K562 (cell line): ENCODE measurements around the gene CACNB2. TPM values are rescaled to one million over a fixed set of nuclear protein-coding genes. Genes with fewer than 3 reads are reported as not detected.

Experiments used
- ATAC-seq: fragments of 200-7000 bp; cut with Tn5 transposase; 3 replicates; pipeline ENCODE4 v1.9.1; 2020; ENCODE audit warnings: moderate library complexity
- BruUV-seq: library from RNA; stranded (reverse); fragments of 400-500 nt; replicated peaks from 2 replicates; lab custom pipeline; 2021; lab: Mats Ljungman, UMichigan
- CTCF ChIA-PET: fragments of 300-600 bp; formaldehyde crosslinking; extraction: SDS; loops from one replicate; lab custom pipeline; 2021; ENCODE audit warnings: low intra/inter-chr PET ratio; lab: Yijun Ruan, JAX
- POLR2A ChIA-PET: fragments of 300-600, 350-650 bp; sonication (Branson Sonifier 250); formaldehyde crosslinking; extraction: SDS; loops from one replicate; lab custom pipeline; 2021; ENCODE audit warnings: antibody characterized with exemption, inconsistent platforms; lab: Yijun Ruan, JAX
- DNase-seq, 4 experiments: peaks; one replicate each; pipeline versions ENCODE4 v3.0.0 to v3.0.0-alpha.2; 2011 to 2018; ENCODE audit warnings: low spot score in 3 of 4, mixed read lengths in 3 of 4; ENCODE audit errors: extremely low read depth in 1 of 4
- FAIRE-seq: peaks from 2 replicates; lab custom pipeline; 2011; peaks lifted over from hg19 to GRCh38; lab: Jason Lieb, UNC
- H2AFZ ChIP-seq: 2 replicates; pipeline ENCODE4 v1.6.0; 2011; ENCODE audit warnings: low read depth, low read length, control low read depth, inconsistent platforms
- H3K27ac ChIP-seq: fragments of 200-600 bp; 3 replicates; pipeline ENCODE4 v1.8.0; 2011; ENCODE audit warnings: low read depth, mild to moderate bottlenecking, control low read depth, inconsistent platforms, low read length, moderate library complexity, mixed read lengths; ENCODE audit errors: extremely low read depth
- H3K27me3 ChIP-seq, 2 experiments: fragments of 300-600 bp in 1 of 2; 2 replicates in 1 of 2; 3 replicates in 1 of 2; pipeline versions ENCODE4 v1.6.0 to v1.8.0; 2011; ENCODE audit warnings: inconsistent platforms in 2 of 2, low read length in 2 of 2, mild to moderate bottlenecking in 1 of 2, mixed read lengths in 1 of 2, moderate library complexity in 1 of 2; ENCODE audit not compliant: control insufficient read depth in 2 of 2, insufficient read depth in 2 of 2
- H3K36me3 ChIP-seq: fragments of 300-600 bp; 3 replicates; pipeline ENCODE4 v1.8.0; 2011; ENCODE audit warnings: mild to moderate bottlenecking, low read length, inconsistent platforms; ENCODE audit not compliant: control insufficient read depth, insufficient read depth
- H3K4me1 ChIP-seq, 2 experiments: fragments of 200-600 bp in 1 of 2; replicated peaks in 1 of 2; 2 replicates in 1 of 2; 3 replicates in 1 of 2; pipeline versions ENCODE4 v1.5.1 to v1.8.0; 2011; ENCODE audit warnings: inconsistent platforms in 2 of 2, low read length in 2 of 2, mild to moderate bottlenecking in 1 of 2, mixed read lengths in 1 of 2, moderate library complexity in 1 of 2; ENCODE audit not compliant: control insufficient read depth in 2 of 2, insufficient read depth in 2 of 2
- H3K4me2 ChIP-seq: 2 replicates; pipeline ENCODE4 v1.6.1; 2011; ENCODE audit warnings: low read length, control low read depth, inconsistent platforms, mixed read lengths; ENCODE audit not compliant: insufficient read depth
- H3K4me3 ChIP-seq: fragments of 200-600 bp; sonication (generic), shearing (Covaris generic); 2 replicates; pipeline ENCODE4 v1.5.1; 2016; ENCODE audit warnings: control low read depth, inconsistent platforms
- H3K79me2 ChIP-seq: fragments of 200-600 bp; 3 replicates; pipeline ENCODE4 v1.8.0; 2011; ENCODE audit warnings: low read length, inconsistent platforms; ENCODE audit not compliant: control insufficient read depth, insufficient read depth
- H3K9ac ChIP-seq, 2 experiments: 2 replicates each; pipeline versions ENCODE4 v1.6.0 to v1.6.1; 2011; ENCODE audit warnings: low read depth in 2 of 2, low read length in 2 of 2, control low read depth in 1 of 2, inconsistent platforms in 1 of 2, mild to moderate bottlenecking in 1 of 2, mixed read lengths in 1 of 2; ENCODE audit not compliant: insufficient read depth in 1 of 2
- H3K9me1 ChIP-seq: one replicate; pipeline ENCODE4 v1.6.0; 2011; ENCODE audit warnings: inconsistent platforms, mild to moderate bottlenecking, low read length, moderate library complexity; ENCODE audit not compliant: control insufficient read depth, insufficient read depth
- H3K9me3 ChIP-seq: replicated peaks from 2 replicates; pipeline ENCODE4 v1.5.1; 2011; ENCODE audit warnings: low read depth, low read length, inconsistent platforms; ENCODE audit not compliant: control insufficient read depth, insufficient read depth
- H4K20me1 ChIP-seq: replicated peaks from 2 replicates; pipeline ENCODE4 v1.6.1; 2011; ENCODE audit warnings: low read length, inconsistent platforms, mixed read lengths; ENCODE audit not compliant: control insufficient read depth, insufficient read depth
- ADNP ChIP-seq: fragments of 200-800 bp; sonication (Bioruptor generic); IDR thresholded peaks from 2 replicates; pipeline ENCODE4 v1.6.1; 2016; ENCODE audit warnings: missing genetic modification characterization, missing compliant biosample characterization
- ARNT ChIP-seq, 2 experiments: fragments of 450-650 bp; IDR thresholded peaks; 2 replicates each; pipeline ENCODE4 v1.6.1; 2016; ENCODE audit warnings: mild to moderate bottlenecking in 1 of 2
- BCLAF1 ChIP-seq, 2 experiments: fragments of 450-650 bp in 1 of 2; IDR thresholded peaks; 2 replicates each; pipeline ENCODE4 v1.6.1; 2011 to 2017; ENCODE audit warnings: low read depth in 2 of 2, antibody characterized with exemption in 1 of 2, borderline replicate concordance in 1 of 2, low read length in 1 of 2, mild to moderate bottlenecking in 1 of 2, mixed read lengths in 1 of 2; ENCODE audit not compliant: control insufficient read depth in 1 of 2
- CHD1 ChIP-seq: fragments of 200-600 bp; sonication (generic); IDR thresholded peaks from one replicate; pipeline ENCODE4 v1.6.1; 2012; ENCODE audit warnings: mild to moderate bottlenecking, moderate library complexity, low read length, inconsistent platforms
- CREM ChIP-seq: IDR thresholded peaks from 2 replicates; pipeline ENCODE4 v1.6.1; 2014; ENCODE audit warnings: antibody characterized with exemption, low read depth
- FOS ChIP-seq: IDR thresholded peaks from 3 replicates; pipeline ENCODE4 v1.6.1; 2011; ENCODE audit not compliant: insufficient read length; ENCODE audit errors: extremely low read depth
- HMBOX1 ChIP-seq: sonication (generic); IDR thresholded peaks from 2 replicates; pipeline ENCODE4 v1.6.1; 2016
- NRF1 ChIP-seq, 2 experiments: fragments of 450-650 bp; IDR thresholded peaks in 1 of 2; conservative IDR thresholded peaks in 1 of 2; 2 replicates each; pipeline ENCODE4 v1.6.1; 2014; ENCODE audit warnings: mild to moderate bottlenecking in 2 of 2
- NUFIP1 ChIP-seq: fragments of 450-650 bp; IDR thresholded peaks from 2 replicates; pipeline ENCODE4 v1.6.1; 2018; ENCODE audit not compliant: partially characterized antibody
- POLR2A ChIP-seq: fragments of 450-650 bp; conservative IDR thresholded peaks from 2 replicates; pipeline ENCODE4 v1.6.1; 2016
- POLR2AphosphoS2 ChIP-seq: IDR thresholded peaks from 2 replicates; pipeline ENCODE4 v1.6.1; 2012; ENCODE audit warnings: low read length, improper control_type of control experiment
- PTRF ChIP-seq: fragments of 450-650 bp; IDR thresholded peaks from 2 replicates; pipeline ENCODE4 v1.6.1; 2016; ENCODE audit warnings: mild to moderate bottlenecking, missing genetic modification characterization, missing compliant biosample characterization
- RB1 ChIP-seq: fragments of 450-650 bp; IDR thresholded peaks from 2 replicates; pipeline ENCODE4 v1.6.1; 2017; ENCODE audit warnings: low read depth, mild to moderate bottlenecking
- SETDB1 ChIP-seq: IDR thresholded peaks from one replicate; pipeline ENCODE4 v1.6.1; 2012; ENCODE audit warnings: low read length, control low read depth, inconsistent platforms
- SNIP1 ChIP-seq: fragments of 450-650 bp; IDR thresholded peaks from 2 replicates; pipeline ENCODE4 v1.7.1; 2017; ENCODE audit warnings: low read depth, mild to moderate bottlenecking
- ZNF134 ChIP-seq: fragments of 250-450 bp; sonication (Bioruptor Pico); conservative IDR thresholded peaks from 2 replicates; pipeline ENCODE4 v1.4.0; 2020
- ZNF212 ChIP-seq: fragments of 450-650 bp; formaldehyde crosslinking; IDR thresholded peaks from 2 replicates; pipeline ENCODE4 v1.4.0; 2020; ENCODE audit warnings: mild to moderate bottlenecking
- ZNF384 ChIP-seq: IDR thresholded peaks from 2 replicates; pipeline ENCODE4 v1.6.1; 2012; ENCODE audit warnings: low read depth, low read length, improper control_type of control experiment
- ZNF766 ChIP-seq: fragments of 200-800 bp; sonication (Bioruptor generic); conservative IDR thresholded peaks from 2 replicates; pipeline ENCODE4 v1.6.1; 2016; ENCODE audit warnings: missing genetic modification characterization, missing compliant biosample characterization
- WGBS: fragments of 100-300 bp; shearing (Covaris generic); methylation state at CpG from one replicate; pipeline ENCODE4 v1.1.6; 2016; ENCODE audit warnings: low coverage, mixed read lengths; ENCODE audit not compliant: insufficient coverage; ENCODE audit errors: missing lambda C conversion rate; 5-methylcytosine and 5-hydroxymethylcytosine counted together
- in situ Hi-C: fragments of 300-500 bp; cut with MboI; formaldehyde crosslinking; loops from 4 replicates; pipeline ENCODE4 v1.15.0; 2018; ENCODE audit warnings: inconsistent platforms, mixed read lengths
- intact Hi-C: fragments of 100-400 bp; cut with micrococcal nuclease; formaldehyde crosslinking; loops from 2 replicates; pipeline ENCODE4 v1.14.2; 2022
- polyA plus RNA-seq, 8 experiments: library from polyadenylated mRNA; depleted of rRNA in 4 of 8; stranded (reverse) in 5 of 8; unstranded in 3 of 8; fragments of >200 nt; fragmentation: Nextera tagmentation in 2 of 8; fragmentation: Illumina TruSeq in 1 of 8; extraction: Ambion mirVana in 2 of 8; extraction: Trizol in 1 of 8; gene quantifications; 2 replicates each; pipeline versions ENCODE4 v1.2.1 to v1.2.3, GENCODE V29; 2011 to 2014; ENCODE audit warnings: inconsistent platforms in 1 of 8, missing spikeins in 1 of 8
- total RNA-seq, 7 experiments: library from RNA; depleted of rRNA in 6 of 7; stranded (reverse); fragments of >200 nt in 6 of 7; fragmentation: Illumina TruSeq in 2 of 7; extraction: Trizol in 2 of 7; gene quantifications; 2 replicates each; pipeline versions ENCODE4 v1.2.1 to v1.2.3, GENCODE V29; 2011 to 2021; ENCODE audit warnings: low replicate concordance in 1 of 7
- TF ChIP-seq, protein P1 (sequence below): fragments of 200-800 bp; sonication (Bioruptor generic); IDR thresholded peaks from 2 replicates; pipeline ENCODE4 v1.6.1; 2017; ENCODE audit warnings: missing genetic modification characterization, missing compliant biosample characterization

CACNB2 gene
- total and polyA plus RNA-seq, 9 of the 15 experiments (the other 6 are each of a cell fraction or from before 2014, with no cell fraction given) = 1.8 to 2.2 TPM; not detected in 7

- CTCF ChIA-PET = no interaction called here
- no peak for ATAC-seq
- Histone ChIP-seq H3K4me2 (no peak overlapping the region), H3K79me2 (no peaks in the 10 kb centered on the region), H4K20me1 (no peaks in the 10 kb centered on the region), H3K27ac (no peak overlapping the region), H3K9me3 (no peaks in the 10 kb centered on the region)
- intact Hi-C loops (no loop called here), in situ Hi-C loops (no loop called here)
- BruUV-seq = no TSS peak
- POLR2A ChIA-PET = no interaction called here
- TF ChIP-seq PTRF (no peak), CREM (no peak), ZNF212 (CRISPR knock-in tag) (no peak), NUFIP1 (no peak), ADNP (tag) (no peak), POLR2AphosphoS2 (no peak), SNIP1 (no peak), ZNF384 (no peak), FOS (no peak), ARNT (IDR thresholded peaks at IDR 0.05) (no peak), POLR2A (no peak), HMBOX1 (no peak), ZNF134 (CRISPR knock-in tag) (no peak), SETDB1 (no peak), CHD1 (no peak), BCLAF1 (IDR thresholded peaks at IDR 0.05; ENCODE audit: borderline replicate concordance in 1 of 2, control insufficient read depth in 1 of 2, low read depth in 2 of 2, low read length in 1 of 2) (no peak), RB1 (no peak), NRF1 (conservative IDR thresholded peaks at IDR 0.05 in 1 of 2, IDR thresholded peaks at IDR 0.05 in 1 of 2) (no peak), ZNF766 (no peak)
- TF ChIP-seq, protein P1, sequence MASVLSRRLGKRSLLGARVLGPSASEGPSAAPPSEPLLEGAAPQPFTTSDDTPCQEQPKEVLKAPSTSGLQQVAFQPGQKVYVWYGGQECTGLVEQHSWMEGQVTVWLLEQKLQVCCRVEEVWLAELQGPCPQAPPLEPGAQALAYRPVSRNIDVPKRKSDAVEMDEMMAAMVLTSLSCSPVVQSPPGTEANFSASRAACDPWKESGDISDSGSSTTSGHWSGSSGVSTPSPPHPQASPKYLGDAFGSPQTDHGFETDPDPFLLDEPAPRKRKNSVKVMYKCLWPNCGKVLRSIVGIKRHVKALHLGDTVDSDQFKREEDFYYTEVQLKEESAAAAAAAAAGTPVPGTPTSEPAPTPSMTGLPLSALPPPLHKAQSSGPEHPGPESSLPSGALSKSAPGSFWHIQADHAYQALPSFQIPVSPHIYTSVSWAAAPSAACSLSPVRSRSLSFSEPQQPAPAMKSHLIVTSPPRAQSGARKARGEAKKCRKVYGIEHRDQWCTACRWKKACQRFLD (CRISPR knock-in tag) = no peak
- TF ChIP-seq, all 486 proteins: peak for 0
- Histone ChIP-seq H3K9ac (no peak overlapping the region), H3K4me1 (no peaks in the 10 kb centered on the region), H3K9me1 (no peaks in the 10 kb centered on the region), H3K4me3 (no peak overlapping the region), H3K36me3 (peaks cover 44% of the 10 kb centered on the region), H3K27me3 (no peaks in the 10 kb centered on the region), H2AFZ (no peak overlapping the region)
- DNase-seq (no peak), FAIRE-seq (no peak)
- WGBS = 90% methylated on average over 2 of the region's 2 CpGs
Observed at GRCh38 chr10:18549105-18549504, 408.9 kb downstream of the CACNB2 start.
